Upper lobe of right lung (tissue), 1 donor: ENCODE data around the gene SEC16A. TPM values are rescaled to one million over a fixed set of nuclear protein-coding genes. Genes with fewer than 3 reads are reported as not detected.

Experiments
- ATAC-seq: fragments of 200-7000 bp; cut with Tn5 transposase; one replicate; pipeline ENCODE4 v1.9.1; 2020; ENCODE audit warnings: mild to moderate bottlenecking, moderate library complexity
- DNase-seq: peaks from one replicate; pipeline ENCODE4 v3.0.0-alpha.2; 2020
- H3K27ac ChIP-seq: fragments of 200-600 bp; one replicate; pipeline ENCODE4 v1.8.0; 2022
- H3K27me3 ChIP-seq: fragments of 200-600 bp; one replicate; pipeline ENCODE4 v1.8.0; 2022; ENCODE audit warnings: mild to moderate bottlenecking
- H3K36me3 ChIP-seq: fragments of 200-600 bp; one replicate; pipeline ENCODE4 v1.8.0; 2022
- H3K4me1 ChIP-seq: fragments of 200-600 bp; one replicate; pipeline ENCODE4 v1.8.0; 2022
- H3K4me3 ChIP-seq: fragments of 200-600 bp; one replicate; pipeline ENCODE4 v1.8.0; 2022; ENCODE audit warnings: mild to moderate bottlenecking
- H3K9me3 ChIP-seq: fragments of 200-600 bp; one replicate; pipeline ENCODE4 v1.8.0; 2022
- intact Hi-C: fragments of 100-400 bp; cut with DNase I; formaldehyde crosslinking; loops from one replicate; pipeline ENCODE4 v1.11.0; 2022
- total RNA-seq: library from RNA; stranded (reverse); fragmentation: NEBNext Ultra II Directional; extraction: Animal tissue kit (Norgen Biotek cat#: 25700); gene quantifications from one replicate; pipeline ENCODE4 v1.2.1, GENCODE V29; 2021
- TF ChIP-seq, protein P1 (sequence below): fragments of 200-600 bp; IDR thresholded peaks from one replicate; pipeline ENCODE4 v1.8.0; 2022; ENCODE audit warnings: antibody characterized with exemption
- donor health status: DM: no; HTN: yes; CAD: no; lungs with severe emphysema.

SEC16A gene
- total RNA-seq, 1 donor from 2014 or later = 63.7 TPM

DNA sequence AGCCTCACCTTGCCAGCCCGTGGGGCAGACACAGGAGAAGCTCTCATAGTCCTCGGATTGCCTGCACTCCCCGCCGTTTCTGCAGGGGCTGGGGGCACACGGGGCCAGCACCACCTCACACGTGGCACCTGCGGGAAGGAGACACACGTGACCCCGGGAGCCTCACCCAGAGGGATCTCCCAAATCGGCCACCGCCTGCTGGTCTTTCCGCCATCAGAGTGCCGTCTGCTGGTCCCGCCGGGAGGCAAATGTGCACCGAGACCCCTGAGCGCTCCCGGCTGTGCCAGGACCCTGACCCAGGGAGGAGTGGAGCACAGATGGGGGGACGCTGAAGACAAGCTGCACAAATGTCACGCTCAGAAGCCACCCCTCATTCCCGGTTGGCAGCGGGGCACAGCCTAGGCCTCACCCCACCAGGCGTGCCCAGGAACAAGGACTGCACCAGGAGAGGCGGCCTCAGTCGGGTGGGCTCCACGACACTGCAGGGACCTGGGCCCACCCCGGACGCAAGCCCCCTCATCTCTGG lies 28.4 kb upstream of the SEC16A start:
- peaks cover 98% of the 10 kb centered on the region for H3K36me3 ChIP-seq
- ATAC-seq (no peak), DNase-seq (no peak)
- peaks cover 16% of the 10 kb centered on the region for H3K4me1 ChIP-seq
- no peaks in the 10 kb centered on the region for H3K9me3 ChIP-seq
- TF ChIP-seq, protein P1, sequence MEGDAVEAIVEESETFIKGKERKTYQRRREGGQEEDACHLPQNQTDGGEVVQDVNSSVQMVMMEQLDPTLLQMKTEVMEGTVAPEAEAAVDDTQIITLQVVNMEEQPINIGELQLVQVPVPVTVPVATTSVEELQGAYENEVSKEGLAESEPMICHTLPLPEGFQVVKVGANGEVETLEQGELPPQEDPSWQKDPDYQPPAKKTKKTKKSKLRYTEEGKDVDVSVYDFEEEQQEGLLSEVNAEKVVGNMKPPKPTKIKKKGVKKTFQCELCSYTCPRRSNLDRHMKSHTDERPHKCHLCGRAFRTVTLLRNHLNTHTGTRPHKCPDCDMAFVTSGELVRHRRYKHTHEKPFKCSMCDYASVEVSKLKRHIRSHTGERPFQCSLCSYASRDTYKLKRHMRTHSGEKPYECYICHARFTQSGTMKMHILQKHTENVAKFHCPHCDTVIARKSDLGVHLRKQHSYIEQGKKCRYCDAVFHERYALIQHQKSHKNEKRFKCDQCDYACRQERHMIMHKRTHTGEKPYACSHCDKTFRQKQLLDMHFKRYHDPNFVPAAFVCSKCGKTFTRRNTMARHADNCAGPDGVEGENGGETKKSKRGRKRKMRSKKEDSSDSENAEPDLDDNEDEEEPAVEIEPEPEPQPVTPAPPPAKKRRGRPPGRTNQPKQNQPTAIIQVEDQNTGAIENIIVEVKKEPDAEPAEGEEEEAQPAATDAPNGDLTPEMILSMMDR = no peak
- peak overlapping the region; percentile 72 for H3K27ac ChIP-seq
- intact Hi-C loops = no loop called here
- H3K4me3 ChIP-seq = no peak overlapping the region
- no peaks in the 10 kb centered on the region for H3K27me3 ChIP-seq

- no peak for DNase-seq
- no peak for ATAC-seq
- H3K27me3 ChIP-seq = no peaks in the 10 kb centered on the region
- peaks cover 98% of the 10 kb centered on the region for H3K36me3 ChIP-seq
- peaks cover 16% of the 10 kb centered on the region for H3K4me1 ChIP-seq
- intact Hi-C loops = no loop called here
- H3K9me3 ChIP-seq = no peaks in the 10 kb centered on the region
- H3K4me3 ChIP-seq = no peak overlapping the region
- peak overlapping the region; percentile 72 for H3K27ac ChIP-seq
- TF ChIP-seq, protein P1 = no peak
Observed at GRCh38 chr9:136510561-136510960, 27.7 kb upstream of the SEC16A start.

DNA sequence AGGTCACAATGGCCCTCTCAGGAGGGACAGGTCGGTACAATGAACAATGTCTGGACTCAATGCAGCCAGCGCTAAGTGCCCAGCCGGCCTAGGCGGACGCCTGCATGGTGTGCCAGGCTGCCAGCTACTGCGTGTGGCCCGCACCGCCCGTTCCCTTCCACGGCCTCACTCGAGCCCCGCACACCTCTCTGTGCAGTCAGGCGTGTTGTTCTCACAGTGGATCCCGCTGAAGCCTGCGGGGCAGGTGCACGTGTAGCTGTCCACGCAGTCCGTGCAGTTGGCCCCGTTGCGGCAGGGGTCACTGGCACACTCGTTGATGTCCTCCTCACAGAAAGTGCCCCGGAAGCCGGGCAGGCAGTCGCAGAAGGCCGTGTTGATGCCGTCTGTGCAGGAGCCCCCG lies 26.7 kb upstream of the SEC16A start:
- Histone ChIP-seq H3K4me1 (peaks cover 16% of the 10 kb centered on the region), H3K9me3 (no peaks in the 10 kb centered on the region), H3K36me3 (peaks cover 98% of the 10 kb centered on the region), H3K27me3 (no peaks in the 10 kb centered on the region), H3K27ac (peak overlapping the region; percentile 17), H3K4me3 (no peak overlapping the region)
- no peak for DNase-seq
- TF ChIP-seq, protein P1 = no peak
- ATAC-seq = no peak
- intact Hi-C loops = no loop called here

GRCh38 chr9:136508729-136509500 lies 26.1 kb upstream of the SEC16A start:
- DNase-seq (no peak), ATAC-seq (no peak)
- Histone ChIP-seq H3K36me3 (peaks cover 98% of the 10 kb centered on the region), H3K4me3 (no peak overlapping the region), H3K9me3 (no peaks in the 10 kb centered on the region), H3K4me1 (peaks cover 16% of the 10 kb centered on the region), H3K27me3 (no peaks in the 10 kb centered on the region), H3K27ac (peak overlapping the region; percentile 17)
- intact Hi-C loops = no loop called here
- TF ChIP-seq, protein P1 = no peak

DNA sequence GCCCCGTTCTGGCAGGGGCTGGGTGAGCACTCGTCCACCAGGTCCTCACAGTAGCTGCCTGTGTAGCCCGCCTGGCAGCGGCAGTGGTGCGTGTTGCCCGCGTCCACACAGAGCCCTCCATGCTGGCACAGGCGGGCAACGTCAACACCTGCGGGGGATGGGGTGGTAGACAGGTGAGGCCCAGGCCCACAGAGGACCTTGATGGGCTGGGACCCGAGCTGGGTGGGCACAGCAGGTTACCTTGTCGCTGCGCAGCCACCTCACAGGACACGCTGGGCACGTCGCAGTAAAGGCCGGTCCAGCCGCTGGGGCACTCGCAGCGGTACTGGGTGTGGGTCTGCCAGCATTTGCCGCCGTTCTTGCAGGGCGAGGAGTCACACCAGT lies 25.1 kb upstream of the SEC16A start:
- Histone ChIP-seq H3K9me3 (no peaks in the 10 kb centered on the region), H3K4me3 (no peak overlapping the region), H3K27me3 (no peaks in the 10 kb centered on the region), H3K36me3 (peaks cover 98% of the 10 kb centered on the region), H3K4me1 (peaks cover 10% of the 10 kb centered on the region), H3K27ac (no peak overlapping the region)
- DNase-seq = no peak
- TF ChIP-seq, protein P1 = no peak
- ATAC-seq = no peak
- intact Hi-C loops = no loop called here
